SK-N-SH treated with all-trans-retinoic acid at 6 μM for 48 hours (cell line): ENCODE measurements around the gene JMY.

Experiments
- ATAC-seq: fragments of 200-7000 bp; cut with Tn5 transposase; 3 replicates; pipeline ENCODE4 v1.9.1; 2020; ENCODE audit warnings: mild to moderate bottlenecking, moderate library complexity
- ARNTL ChIP-seq: fragments of 450-650 bp; formaldehyde crosslinking; IDR thresholded peaks from 2 replicates; pipeline ENCODE4 v1.5.0; 2020; ENCODE audit warnings: low read depth, mild to moderate bottlenecking, moderate library complexity, borderline replicate concordance
- BACH2 ChIP-seq: fragments of 250-450 bp; sonication (Bioruptor Pico); IDR thresholded peaks from 2 replicates; pipeline ENCODE4 v1.9.0; 2021; ENCODE audit warnings: mild to moderate bottlenecking, borderline replicate concordance
- CREB5 ChIP-seq: fragments of 250-450 bp; sonication (Bioruptor Pico); IDR thresholded peaks from 2 replicates; pipeline ENCODE4 v1.5.1; 2020; ENCODE audit warnings: low read depth, mild to moderate bottlenecking, moderate library complexity
- CSDC2 ChIP-seq: fragments of 250-450 bp; sonication (Bioruptor Pico); IDR thresholded peaks from 2 replicates; pipeline ENCODE4 v1.5.0; 2020; ENCODE audit warnings: mild to moderate bottlenecking, moderate library complexity
- CSRNP3 ChIP-seq: fragments of 250-450 bp; sonication (Bioruptor Pico); IDR thresholded peaks from 2 replicates; pipeline ENCODE4 v1.5.1; 2021; ENCODE audit warnings: mild to moderate bottlenecking, moderate library complexity
- ESRRG ChIP-seq: fragments of 250-450 bp; sonication (Bioruptor Pico); IDR thresholded peaks from 2 replicates; pipeline ENCODE4 v1.6.1; 2021; ENCODE audit warnings: mild to moderate bottlenecking
- GLIS3 ChIP-seq: fragments of 250-450 bp; sonication (Bioruptor Pico); IDR thresholded peaks from 2 replicates; pipeline ENCODE4 v1.5.0; 2020; ENCODE audit warnings: mild to moderate bottlenecking, moderate library complexity
- ISL1 ChIP-seq: fragments of 250-450 bp; sonication (Bioruptor Pico); IDR thresholded peaks from 2 replicates; pipeline ENCODE4 v2.1.2; 2022; ENCODE audit warnings: mild to moderate bottlenecking, moderate library complexity
- OSR1 ChIP-seq: fragments of 250-450 bp; sonication (Bioruptor Pico); IDR thresholded peaks from 2 replicates; pipeline ENCODE4 v1.8.0; 2022; ENCODE audit warnings: moderate library complexity, mild to moderate bottlenecking, inconsistent platforms
- PATZ1 ChIP-seq: fragments of 250-450 bp; sonication (Bioruptor Pico); IDR thresholded peaks from 2 replicates; pipeline ENCODE4 v1.8.0; 2020; ENCODE audit warnings: mild to moderate bottlenecking, moderate library complexity, borderline replicate concordance
- POU6F1 ChIP-seq: fragments of 250-450 bp; sonication (Bioruptor Pico); IDR thresholded peaks from 2 replicates; pipeline ENCODE4 v1.8.0; 2021; ENCODE audit warnings: low read depth, mild to moderate bottlenecking, moderate library complexity, borderline replicate concordance
- RARB ChIP-seq: fragments of 250-450 bp; sonication (Bioruptor Pico); IDR thresholded peaks from 2 replicates; pipeline ENCODE4 v1.8.0; 2021; ENCODE audit warnings: mild to moderate bottlenecking, moderate library complexity
- SNAI2 ChIP-seq: fragments of 250-450 bp; sonication (Bioruptor Pico); IDR thresholded peaks from 2 replicates; pipeline ENCODE4 v1.5.0; 2020; ENCODE audit warnings: mild to moderate bottlenecking, moderate library complexity
- TCF4 ChIP-seq: fragments of 250-450 bp; sonication (Bioruptor Pico); IDR thresholded peaks from 2 replicates; pipeline ENCODE4 v1.8.0; 2021; ENCODE audit warnings: mild to moderate bottlenecking, moderate library complexity, borderline replicate concordance
- TOX ChIP-seq: fragments of 250-450 bp; sonication (Bioruptor Pico); IDR thresholded peaks from 2 replicates; pipeline ENCODE4 v1.8.0; 2021; ENCODE audit warnings: mild to moderate bottlenecking, moderate library complexity, borderline replicate concordance
- TSHZ2 ChIP-seq: fragments of 250-450 bp; sonication (Bioruptor Pico); IDR thresholded peaks from 2 replicates; pipeline ENCODE4 v1.5.0; 2020; ENCODE audit warnings: mild to moderate bottlenecking, moderate library complexity
- ZC3H10 ChIP-seq: fragments of 250-450 bp; sonication (Bioruptor Pico); IDR thresholded peaks from 2 replicates; pipeline ENCODE4 v1.5.1; 2021; ENCODE audit warnings: mild to moderate bottlenecking, moderate library complexity
- ZFP3 ChIP-seq: fragments of 250-450 bp; sonication (Bioruptor Pico); IDR thresholded peaks from 2 replicates; pipeline ENCODE4 v1.5.0; 2020; ENCODE audit warnings: mild to moderate bottlenecking, moderate library complexity
- ZFP30 ChIP-seq: fragments of 450-650 bp; formaldehyde crosslinking; IDR thresholded peaks from 2 replicates; pipeline ENCODE4 v1.5.0; 2022; ENCODE audit warnings: mild to moderate bottlenecking, moderate library complexity
- ZNF565 ChIP-seq: fragments of 450-650 bp; formaldehyde crosslinking; conservative IDR thresholded peaks from 2 replicates; pipeline ENCODE4 v1.5.0; 2020; ENCODE audit warnings: low read depth, mild to moderate bottlenecking, moderate library complexity
- ZNF70 ChIP-seq: fragments of 450-650 bp; formaldehyde crosslinking; IDR thresholded peaks from 2 replicates; pipeline ENCODE4 v1.5.0; 2020; ENCODE audit warnings: mild to moderate bottlenecking, moderate library complexity

The JMY gene

GRCh38 chr5:79285285-79285684 is 49.4 kb downstream of the JMY start:
- no peak for ATAC-seq
- TF ChIP-seq TSHZ2 (CRISPR knock-in tag) (no peak), ZNF565 (CRISPR knock-in tag) (no peak), ZC3H10 (CRISPR knock-in tag) (no peak), ZFP30 (CRISPR knock-in tag) (no peak), BACH2 (CRISPR knock-in tag) (no peak), ZFP3 (CRISPR knock-in tag) (no peak), GLIS3 (CRISPR knock-in tag) (no peak), SNAI2 (CRISPR knock-in tag) (no peak), PATZ1 (CRISPR knock-in tag) (no peak), CSRNP3 (CRISPR knock-in tag) (no peak), TCF4 (no peak), ARNTL (CRISPR knock-in tag) (no peak)

GRCh38 chr5:79285833-79286232 is 49.9 kb downstream of the JMY start:
- ATAC-seq = no peak
- TF ChIP-seq CSDC2 (CRISPR knock-in tag) (no peak), ISL1 (CRISPR knock-in tag) (no peak), ZNF70 (CRISPR knock-in tag) (no peak)

GRCh38 chr5:79287380-79287779 is 51.4 kb downstream of the JMY start:
- ATAC-seq = no peak
- no peak for TF ChIP-seq ZNF565 (CRISPR knock-in tag)
- TF ChIP-seq GLIS3 (CRISPR knock-in tag) = no peak
- no peak for TF ChIP-seq ESRRG (CRISPR knock-in tag)
- TF ChIP-seq TOX (CRISPR knock-in tag) = no peak
- TF ChIP-seq BACH2 (CRISPR knock-in tag) = no peak
- no peak for TF ChIP-seq ARNTL (CRISPR knock-in tag)
- no peak for TF ChIP-seq CREB5 (CRISPR knock-in tag)
- TF ChIP-seq PATZ1 (CRISPR knock-in tag) = no peak
- no peak for TF ChIP-seq POU6F1 (CRISPR knock-in tag)
- no peak for TF ChIP-seq CSRNP3 (CRISPR knock-in tag)
- TF ChIP-seq ZFP3 (CRISPR knock-in tag) = no peak
- no peak for TF ChIP-seq OSR1 (CRISPR knock-in tag)
- no peak for TF ChIP-seq TSHZ2 (CRISPR knock-in tag)
- no peak for TF ChIP-seq ZFP30 (CRISPR knock-in tag)
- TF ChIP-seq SNAI2 (CRISPR knock-in tag) = no peak
- TF ChIP-seq RARB = no peak
- no peak for TF ChIP-seq ZNF70 (CRISPR knock-in tag)
- no peak for TF ChIP-seq TCF4
- TF ChIP-seq ZC3H10 (CRISPR knock-in tag) = no peak
- TF ChIP-seq, all 23 proteins: peak for 0
